Activated naive CD4-positive, alpha-beta T cell treated with anti-CD3 and anti-CD28 coated beads, Interleukin-2, amount 50 U/mL, for 24 hours (primary cell): ENCODE measurements around the gene ANKS3.

ENCODE experiments used
- H3K27ac Mint-ChIP-seq: one replicate; pipeline ENCODE4 v1.8.0; 2021; ENCODE audit warnings: mild to moderate bottlenecking, mixed read lengths
- H3K27me3 Mint-ChIP-seq: one replicate; pipeline ENCODE4 v1.8.0; 2021; ENCODE audit warnings: mixed read lengths
- H3K36me3 Mint-ChIP-seq: one replicate; pipeline ENCODE4 v1.8.0; 2021; ENCODE audit warnings: mixed read lengths
- H3K4me1 Mint-ChIP-seq: one replicate; pipeline ENCODE4 v1.8.0; 2021; ENCODE audit warnings: mixed read lengths
- H3K4me3 Mint-ChIP-seq: one replicate; pipeline ENCODE4 v1.8.0; 2021; ENCODE audit warnings: mild to moderate bottlenecking, mixed read lengths
- H3K9me3 Mint-ChIP-seq: one replicate; pipeline ENCODE4 v1.8.0; 2021; ENCODE audit warnings: mixed read lengths

ANKS3 gene

DNA sequence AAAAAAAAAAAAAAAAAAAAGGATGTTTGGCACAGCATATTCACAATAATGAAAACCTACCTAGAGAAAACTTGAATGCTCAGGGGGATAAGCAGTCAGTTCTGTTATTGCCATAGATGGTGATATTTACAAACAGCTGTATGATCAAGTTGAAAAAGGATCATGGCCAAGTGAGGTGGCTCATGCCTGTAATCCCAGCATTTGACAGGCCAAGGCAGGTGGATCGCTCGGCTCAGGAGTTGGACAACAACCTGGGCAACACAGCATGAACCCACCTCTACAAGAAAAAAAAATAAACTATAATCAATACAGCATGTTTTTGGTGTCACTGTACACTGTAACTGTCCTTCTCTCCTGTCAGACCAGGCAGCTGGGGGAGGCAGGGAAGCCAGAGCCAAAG lies 19.1 kb downstream of the ANKS3 start:
- Mint-ChIP-seq H3K27me3 (no peaks in the 10 kb centered on the region), H3K36me3 (peaks cover 5% of the 10 kb centered on the region), H3K4me3 (no peak overlapping the region), H3K4me1 (peaks cover 4% of the 10 kb centered on the region), H3K9me3 (no peaks in the 10 kb centered on the region), H3K27ac (no peak overlapping the region)

- Mint-ChIP-seq H3K9me3 (no peaks in the 10 kb centered on the region), H3K27ac (peak overlapping the region; percentile 23), H3K4me3 (no peak overlapping the region), H3K27me3 (no peaks in the 10 kb centered on the region), H3K36me3 (peaks cover 11% of the 10 kb centered on the region), H3K4me1 (peaks cover 4% of the 10 kb centered on the region)
Measured at GRCh38 chr16:4713663-4714501, 20.2 kb downstream of the ANKS3 start.

DNA sequence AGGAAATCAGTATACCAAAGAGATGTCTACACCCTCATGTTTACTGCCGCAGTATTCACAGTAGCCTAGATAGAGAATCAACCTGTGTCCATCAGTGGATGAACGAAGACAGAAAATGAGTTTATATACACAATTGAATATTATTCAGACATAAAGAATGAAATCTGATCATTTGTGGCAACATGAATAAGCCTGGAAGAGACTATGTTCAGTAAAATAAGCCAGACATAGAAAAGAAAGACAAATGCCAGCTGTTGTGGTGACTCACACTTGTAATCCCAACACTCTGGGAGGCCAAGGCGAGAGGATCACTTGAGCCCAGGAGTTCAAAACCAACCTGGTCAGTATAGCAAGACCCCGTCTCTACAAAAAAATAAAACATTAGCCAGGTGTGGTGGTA lies 24.6 kb downstream of the ANKS3 start:
- Mint-ChIP-seq H3K9me3 (no peaks in the 10 kb centered on the region), H3K27ac (no peak overlapping the region)

DNA sequence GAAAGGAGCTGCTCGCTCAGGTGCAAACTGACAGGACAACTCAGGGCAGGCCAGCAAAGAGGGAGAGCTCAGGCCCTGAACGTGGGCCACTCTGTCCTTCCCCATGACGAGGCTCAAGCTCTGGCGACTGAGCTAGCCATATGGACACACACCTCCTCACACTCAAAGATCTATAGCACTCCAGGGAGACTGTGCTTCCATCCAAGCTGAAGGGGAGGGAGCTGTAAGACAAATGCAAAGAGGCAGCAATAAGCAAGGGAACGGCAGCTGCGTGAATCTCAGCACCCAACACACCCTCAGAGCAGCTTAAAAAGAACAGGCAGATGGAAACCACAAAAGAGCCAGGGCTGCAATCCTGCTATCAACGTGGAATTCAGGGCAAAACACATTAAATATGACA lies 27.2 kb downstream of the ANKS3 start:
- Mint-ChIP-seq H3K27me3 (no peaks in the 10 kb centered on the region), H3K27ac (peak overlapping the region; percentile 68), H3K9me3 (no peaks in the 10 kb centered on the region), H3K4me1 (no peaks in the 10 kb centered on the region), H3K4me3 (no peak overlapping the region), H3K36me3 (peaks cover 12% of the 10 kb centered on the region)

More for the DNA sequence above, 24.6 kb downstream of the ANKS3 start:
- Mint-ChIP-seq H3K4me3 (no peak overlapping the region), H3K4me1 (peaks cover 4% of the 10 kb centered on the region), H3K36me3 (peaks cover 14% of the 10 kb centered on the region), H3K27me3 (no peaks in the 10 kb centered on the region)

DNA sequence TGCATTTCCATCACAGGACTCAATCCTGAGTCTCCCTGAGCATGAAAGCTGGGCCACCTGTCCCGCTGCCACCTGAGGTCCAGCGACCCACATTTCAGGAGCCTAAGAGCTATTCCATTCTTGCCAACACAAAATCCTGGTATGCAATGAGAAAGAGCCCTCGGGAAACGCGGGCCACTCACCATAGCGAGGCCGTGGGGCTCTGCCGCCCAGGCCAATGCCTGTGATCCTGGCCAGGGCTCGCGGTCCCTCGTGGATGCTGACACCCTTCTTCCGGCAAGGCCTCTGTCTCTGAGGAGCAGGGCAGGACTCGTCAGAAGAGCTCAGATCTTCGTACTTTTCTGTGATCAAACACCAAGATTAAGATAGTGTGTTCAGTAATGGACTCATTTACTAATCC lies 29.2 kb downstream of the ANKS3 start:
- H3K9me3 Mint-ChIP-seq, result no peaks in the 10 kb centered on the region
- no peak overlapping the region for H3K4me3 Mint-ChIP-seq
- H3K4me1 Mint-ChIP-seq, result no peaks in the 10 kb centered on the region
- H3K36me3 Mint-ChIP-seq, result peaks cover 8% of the 10 kb centered on the region
- no peak overlapping the region for H3K27ac Mint-ChIP-seq
- H3K27me3 Mint-ChIP-seq, result no peaks in the 10 kb centered on the region

GRCh38 chr16:4704491-4704890 lies 29.6 kb downstream of the ANKS3 start:
- Mint-ChIP-seq H3K9me3 (no peaks in the 10 kb centered on the region), H3K4me1 (no peaks in the 10 kb centered on the region), H3K27ac (no peak overlapping the region), H3K27me3 (no peaks in the 10 kb centered on the region), H3K4me3 (no peak overlapping the region), H3K36me3 (peaks cover 8% of the 10 kb centered on the region)

DNA sequence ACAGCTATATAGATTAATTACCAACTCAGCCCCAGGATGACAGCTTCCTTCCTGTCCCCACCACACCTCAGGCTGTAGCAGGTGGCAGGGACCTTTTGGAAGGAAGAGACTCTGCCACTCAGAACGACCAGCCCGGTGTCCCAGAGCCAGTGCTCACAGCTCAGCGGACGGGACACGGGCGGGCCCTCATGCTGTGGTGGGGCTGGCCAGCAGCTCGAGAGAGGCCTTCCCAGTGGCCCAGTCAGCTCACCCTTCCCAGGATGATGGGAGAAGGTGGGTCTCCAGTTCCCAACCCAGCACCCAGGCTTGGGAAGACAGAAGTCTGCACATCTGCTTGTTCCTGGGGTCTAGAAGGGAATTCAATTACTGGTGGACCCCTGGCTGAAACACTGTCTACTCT lies 30.2 kb downstream of the ANKS3 start:
- no peaks in the 10 kb centered on the region for H3K4me1 Mint-ChIP-seq
- no peak overlapping the region for H3K4me3 Mint-ChIP-seq
- H3K27ac Mint-ChIP-seq, result no peak overlapping the region
- no peaks in the 10 kb centered on the region for H3K27me3 Mint-ChIP-seq
- H3K9me3 Mint-ChIP-seq, result no peaks in the 10 kb centered on the region
- H3K36me3 Mint-ChIP-seq, result peaks cover 6% of the 10 kb centered on the region

DNA sequence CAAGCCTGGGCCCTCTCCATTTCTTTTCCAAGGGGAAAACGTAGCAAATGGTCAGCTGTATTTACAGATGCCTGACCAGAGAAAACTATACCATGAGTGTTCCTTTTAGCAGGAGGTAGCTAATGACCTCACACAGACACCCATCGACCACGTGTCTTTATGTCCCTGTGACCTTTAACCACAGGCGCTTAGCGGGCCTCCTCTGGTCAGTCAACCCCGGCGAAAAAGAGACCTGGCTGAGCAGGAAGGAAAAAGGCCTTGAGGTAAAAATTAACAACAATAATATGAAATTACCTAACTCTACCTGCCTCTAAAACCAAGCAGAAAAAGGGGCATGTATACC lies 31.6 kb downstream of the ANKS3 start:
- Mint-ChIP-seq H3K4me3 (no peak overlapping the region), H3K27ac (no peak overlapping the region), H3K4me1 (no peaks in the 10 kb centered on the region), H3K36me3 (peaks cover 6% of the 10 kb centered on the region), H3K9me3 (no peaks in the 10 kb centered on the region), H3K27me3 (no peaks in the 10 kb centered on the region)

- Mint-ChIP-seq H3K27ac (no peak overlapping the region), H3K27me3 (no peaks in the 10 kb centered on the region), H3K4me3 (no peak overlapping the region), H3K4me1 (no peaks in the 10 kb centered on the region), H3K36me3 (peaks cover 5% of the 10 kb centered on the region), H3K9me3 (no peaks in the 10 kb centered on the region)
Measured at GRCh38 chr16:4701791-4702465, 32.1 kb downstream of the ANKS3 start.

DNA sequence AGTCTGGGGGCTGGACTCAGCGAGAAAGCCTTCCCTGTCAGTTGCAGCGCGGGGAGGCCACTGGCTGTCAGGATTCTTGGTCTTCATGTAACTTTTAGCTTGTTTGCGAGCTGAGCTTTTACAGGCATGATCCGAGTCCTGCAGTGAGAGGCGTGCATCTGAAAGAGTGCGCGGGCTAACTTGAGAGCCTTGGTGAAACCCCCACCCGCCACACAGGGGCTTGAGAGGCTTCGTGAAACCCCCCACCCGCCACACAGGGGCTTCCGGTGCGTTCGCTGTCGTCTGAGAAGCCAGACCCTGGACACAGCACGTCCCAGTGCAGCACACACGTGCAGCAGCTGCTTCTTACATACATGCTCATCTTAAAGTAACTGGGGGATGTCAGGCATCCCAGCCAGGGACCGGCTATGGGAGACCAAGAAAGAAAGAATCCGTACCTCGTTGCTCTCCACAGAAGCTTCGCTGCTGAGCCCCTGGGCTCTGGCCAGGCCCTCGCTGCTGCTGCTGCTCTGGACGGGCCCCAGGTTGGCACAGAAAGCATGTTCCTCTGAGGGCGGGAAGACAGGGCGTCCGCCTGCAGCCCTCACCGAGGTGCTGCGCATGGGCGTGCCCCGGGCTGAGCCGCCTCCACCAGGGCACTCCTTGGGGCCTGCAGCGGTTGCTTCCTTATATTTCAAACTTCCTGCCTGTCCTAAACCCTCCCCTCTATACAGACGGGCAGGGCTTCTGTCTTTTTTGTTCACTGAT lies 32.9 kb downstream of the ANKS3 start:
- H3K36me3 Mint-ChIP-seq, result peaks cover 4% of the 10 kb centered on the region
- no peak overlapping the region for H3K4me3 Mint-ChIP-seq
- H3K27me3 Mint-ChIP-seq, result no peaks in the 10 kb centered on the region
- H3K9me3 Mint-ChIP-seq, result no peaks in the 10 kb centered on the region
- H3K27ac Mint-ChIP-seq, result no peak overlapping the region
- H3K4me1 Mint-ChIP-seq, result no peaks in the 10 kb centered on the region

DNA sequence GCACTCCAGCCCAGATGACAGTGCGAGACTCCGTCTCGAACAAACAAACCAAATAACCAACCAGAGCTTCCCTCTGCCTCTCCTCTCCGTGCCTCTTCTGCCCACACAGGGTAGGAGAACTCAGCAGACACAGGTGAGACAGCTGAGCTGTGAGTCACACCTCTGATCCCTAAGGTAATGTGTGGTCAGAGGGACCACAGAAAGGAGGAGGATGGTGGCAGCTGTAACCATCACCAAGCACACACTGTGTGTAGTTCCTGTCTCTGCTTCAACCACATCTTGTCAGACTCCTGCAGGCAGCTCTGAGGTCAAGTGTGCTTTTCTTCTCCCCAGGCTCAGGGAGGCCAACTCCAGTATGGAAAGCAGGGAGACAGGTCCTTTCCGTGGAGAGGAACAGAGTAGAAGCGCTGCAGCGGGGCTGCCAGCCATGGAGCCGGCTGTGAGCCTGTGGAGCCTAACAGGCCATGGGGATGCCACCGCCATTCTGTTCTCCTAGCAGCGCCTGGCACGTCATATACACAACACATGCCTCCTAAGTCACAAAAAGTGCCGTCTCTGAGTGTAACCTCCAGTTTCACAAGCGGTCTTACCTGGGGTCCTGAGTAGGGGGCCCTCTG lies 33.6 kb downstream of the ANKS3 start:
- H3K9me3 Mint-ChIP-seq, result no peaks in the 10 kb centered on the region
- peaks cover 4% of the 10 kb centered on the region for H3K36me3 Mint-ChIP-seq
- H3K27ac Mint-ChIP-seq, result no peak overlapping the region
- peaks cover 2% of the 10 kb centered on the region for H3K4me1 Mint-ChIP-seq
- no peak overlapping the region for H3K4me3 Mint-ChIP-seq
- no peaks in the 10 kb centered on the region for H3K27me3 Mint-ChIP-seq

GRCh38 chr16:4699046-4699556 lies 35.0 kb downstream of the ANKS3 start:
- peaks cover 4% of the 10 kb centered on the region for H3K36me3 Mint-ChIP-seq
- H3K9me3 Mint-ChIP-seq, result no peaks in the 10 kb centered on the region
- H3K27me3 Mint-ChIP-seq, result no peaks in the 10 kb centered on the region
- H3K4me3 Mint-ChIP-seq, result no peak overlapping the region
- no peak overlapping the region for H3K27ac Mint-ChIP-seq
- peaks cover 8% of the 10 kb centered on the region for H3K4me1 Mint-ChIP-seq

- no peaks in the 10 kb centered on the region for H3K9me3 Mint-ChIP-seq
- H3K27ac Mint-ChIP-seq, result no peak overlapping the region
- peaks cover 4% of the 10 kb centered on the region for H3K36me3 Mint-ChIP-seq
- no peak overlapping the region for H3K4me3 Mint-ChIP-seq
- peaks cover 8% of the 10 kb centered on the region for H3K4me1 Mint-ChIP-seq
- no peaks in the 10 kb centered on the region for H3K27me3 Mint-ChIP-seq
Measured at GRCh38 chr16:4698321-4699045, 35.6 kb downstream of the ANKS3 start.

- H3K27me3 Mint-ChIP-seq, result no peaks in the 10 kb centered on the region
- no peak overlapping the region for H3K27ac Mint-ChIP-seq
- H3K36me3 Mint-ChIP-seq, result peaks cover 4% of the 10 kb centered on the region
- H3K4me3 Mint-ChIP-seq, result no peak overlapping the region
- peaks cover 8% of the 10 kb centered on the region for H3K4me1 Mint-ChIP-seq
- H3K9me3 Mint-ChIP-seq, result no peaks in the 10 kb centered on the region
Measured at GRCh38 chr16:4697848-4698291, 36.2 kb downstream of the ANKS3 start.
